Right lobe of liver (tissue), 6 donors: ENCODE data around the gene GSTA3. TPM values are rescaled to one million over a fixed set of nuclear protein-coding genes. Genes with fewer than 3 reads are reported as not detected.

Source experiments
- ATAC-seq, 4 donors: fragments of 200-7000 bp; cut with Tn5 transposase; one replicate each; pipeline ENCODE4 v1.9.1; 2020; ENCODE audit warnings: mild to moderate bottlenecking in 4 of 4, moderate library complexity in 4 of 4
- DNase-seq, 3 donors: peaks; one replicate each; pipeline ENCODE4 v3.0.0-alpha.2; 2020
- H3K27ac ChIP-seq, 3 donors: fragments of 200-600 bp; one replicate each; pipeline ENCODE4 v1.8.0; 2022
- H3K27me3 ChIP-seq, 2 donors: fragments of 200-600 bp; one replicate each; pipeline ENCODE4 v1.8.0; 2022
- H3K36me3 ChIP-seq, 4 donors: fragments of 200-600 bp; sonication (generic) in 1 of 4; one replicate each; pipeline versions ENCODE4 v1.5.1 to v1.8.0; 2017 to 2022; ENCODE audit warnings: control low read depth in 1 of 4
- H3K4me1 ChIP-seq, 4 donors: fragments of 200-600 bp; sonication (generic) in 1 of 4; one replicate each; pipeline versions ENCODE4 v1.5.1 to v1.8.0; 2017 to 2022; ENCODE audit warnings: control low read depth in 1 of 4
- H3K4me3 ChIP-seq, 3 donors: fragments of 200-600 bp; one replicate each; pipeline ENCODE4 v1.8.0; 2022
- H3K9me3 ChIP-seq, 4 donors: fragments of 200-600 bp; sonication (generic) in 1 of 4; one replicate each; pipeline versions ENCODE4 v1.5.1 to v1.8.0; 2017 to 2022; ENCODE audit warnings: control low read depth in 1 of 4
- POLR2A ChIP-seq: fragments of 450-650 bp; IDR thresholded peaks from one replicate; pipeline ENCODE4 v1.6.1; 2017; ENCODE audit warnings: antibody characterized with exemption, mild to moderate bottlenecking
- WGBS: methylation state at CpG from one replicate; pipeline ENCODE4 v1.1.6; 2018; ENCODE audit warnings: low coverage, low lambda C conversion rate; ENCODE audit not compliant: insufficient coverage; ENCODE audit errors: missing lambda C conversion rate; 5-methylcytosine and 5-hydroxymethylcytosine counted together
- intact Hi-C, 2 donors: fragments of 100-400 bp; cut with DNase I; formaldehyde crosslinking; loops; one replicate each; pipeline versions ENCODE4 v1.11.2 to v1.14.1; 2022
- total RNA-seq, 6 experiments: library from RNA; depleted of rRNA in 2 of 6; stranded (reverse); fragments of >200 nt in 2 of 6; fragmentation: NEBNext Ultra II Directional in 3 of 6; extraction: Animal tissue kit (Norgen Biotek cat#: 25700) in 3 of 6; gene quantifications; one replicate each; pipeline versions ENCODE4 v1.1.0 to v1.2.4, GENCODE V29; 2016 to 2023
- TF ChIP-seq, protein P1 (sequence below), 4 donors: fragments of 200-600 bp in 3 of 4; fragments of 450-650 bp in 1 of 4; IDR thresholded peaks; one replicate each; pipeline versions ENCODE4 v1.5.1 to v1.8.0; 2016 to 2022; ENCODE audit warnings: antibody characterized with exemption in 4 of 4, mild to moderate bottlenecking in 2 of 4
- donor health status: DM: no; HTN: yes; CAD: no.
- donor health status: DM: no; HTN: no; CAD: no.
- donor health status: DM: no; HTN: no; CAD: no.
- donor health status: DM: no; HTN: yes; CAD: no.
- donor health status: DM: no; HTN: yes; CAD: no.

The GSTA3 gene
- total RNA-seq, 6 experiments from 2014 or later = not detected

DNA sequence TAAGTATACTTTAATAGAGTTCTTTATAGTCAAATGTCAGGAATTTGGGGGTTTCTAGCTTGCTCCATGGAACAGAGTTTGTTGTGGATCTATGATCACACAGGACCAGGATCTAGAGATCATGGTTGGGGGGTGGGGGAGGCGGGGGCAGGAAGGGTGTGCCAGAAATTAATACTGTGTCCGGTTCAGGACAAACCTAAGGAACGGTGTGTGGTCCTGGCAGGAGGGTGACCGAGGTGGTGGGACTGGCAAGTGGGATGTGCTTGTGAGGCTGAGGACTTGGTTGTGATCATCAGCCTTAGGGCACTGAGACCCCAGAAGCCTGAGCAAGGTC lies 27.9 kb downstream of the GSTA3 start:
- H3K4me1 ChIP-seq = no peaks in the 10 kb centered on the region
- TF ChIP-seq, protein P1, sequence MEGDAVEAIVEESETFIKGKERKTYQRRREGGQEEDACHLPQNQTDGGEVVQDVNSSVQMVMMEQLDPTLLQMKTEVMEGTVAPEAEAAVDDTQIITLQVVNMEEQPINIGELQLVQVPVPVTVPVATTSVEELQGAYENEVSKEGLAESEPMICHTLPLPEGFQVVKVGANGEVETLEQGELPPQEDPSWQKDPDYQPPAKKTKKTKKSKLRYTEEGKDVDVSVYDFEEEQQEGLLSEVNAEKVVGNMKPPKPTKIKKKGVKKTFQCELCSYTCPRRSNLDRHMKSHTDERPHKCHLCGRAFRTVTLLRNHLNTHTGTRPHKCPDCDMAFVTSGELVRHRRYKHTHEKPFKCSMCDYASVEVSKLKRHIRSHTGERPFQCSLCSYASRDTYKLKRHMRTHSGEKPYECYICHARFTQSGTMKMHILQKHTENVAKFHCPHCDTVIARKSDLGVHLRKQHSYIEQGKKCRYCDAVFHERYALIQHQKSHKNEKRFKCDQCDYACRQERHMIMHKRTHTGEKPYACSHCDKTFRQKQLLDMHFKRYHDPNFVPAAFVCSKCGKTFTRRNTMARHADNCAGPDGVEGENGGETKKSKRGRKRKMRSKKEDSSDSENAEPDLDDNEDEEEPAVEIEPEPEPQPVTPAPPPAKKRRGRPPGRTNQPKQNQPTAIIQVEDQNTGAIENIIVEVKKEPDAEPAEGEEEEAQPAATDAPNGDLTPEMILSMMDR (IDR thresholded peaks at IDR 0.05) = no peak
- TF ChIP-seq POLR2A = no peak

DNA sequence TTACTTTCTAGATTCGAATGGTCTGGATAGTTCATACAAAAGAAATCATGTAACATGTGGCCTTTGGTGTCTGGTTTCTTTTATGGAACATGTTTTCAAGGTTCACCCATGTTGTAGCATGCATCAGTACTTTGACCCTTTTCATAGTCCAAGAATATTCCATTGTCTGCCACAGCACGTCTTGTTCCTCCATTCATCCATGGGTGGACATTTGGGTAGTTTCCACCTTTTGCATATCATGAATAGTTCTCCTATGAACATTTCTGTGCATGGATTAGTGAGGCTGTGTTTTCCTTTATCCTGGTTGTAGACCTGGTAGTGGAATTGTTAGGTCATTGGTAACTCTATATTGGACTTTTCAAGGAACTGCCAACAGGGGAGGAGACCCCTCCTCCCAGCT lies 31.7 kb downstream of the GSTA3 start:
- intact Hi-C loops = no loop called here
- no peak for ATAC-seq
- TF ChIP-seq POLR2A = no peak
- TF ChIP-seq, protein P1 (IDR thresholded peaks at IDR 0.05) = no peak
- Histone ChIP-seq H3K27me3 (no peaks in the 10 kb centered on the region), H3K27ac (no peak overlapping the region), H3K4me1 (peaks cover 0 to 6% (median 0%) of the 10 kb centered on the region in 4 donors), H3K9me3 (no peaks in the 10 kb centered on the region), H3K4me3 (no peak overlapping the region), H3K36me3 (no peaks in the 10 kb centered on the region)
- 71% methylated on average over 2 of the region's 2 CpGs for WGBS
- no peak for DNase-seq

More for the DNA sequence above, 27.9 kb downstream of the GSTA3 start:
- DNase-seq (no peak), ATAC-seq (peak in 3 of 4 donors; percentile 16 to 53 (median 30))
- Histone ChIP-seq H3K27me3 (no peaks in the 10 kb centered on the region), H3K36me3 (no peaks in the 10 kb centered on the region), H3K4me3 (peak overlapping the region; percentile 43 to 63 (median 59)), H3K27ac (no peak overlapping the region), H3K9me3 (no peaks in the 10 kb centered on the region)
- intact Hi-C loops = loop anchor here in 1 of 2 donors (10.0 kb wide), 1 partner anchor 113 kb away; the partner anchor contains the start of gene GSTA4
- 10% methylated on average over 2 of the region's 4 CpGs for WGBS

DNA sequence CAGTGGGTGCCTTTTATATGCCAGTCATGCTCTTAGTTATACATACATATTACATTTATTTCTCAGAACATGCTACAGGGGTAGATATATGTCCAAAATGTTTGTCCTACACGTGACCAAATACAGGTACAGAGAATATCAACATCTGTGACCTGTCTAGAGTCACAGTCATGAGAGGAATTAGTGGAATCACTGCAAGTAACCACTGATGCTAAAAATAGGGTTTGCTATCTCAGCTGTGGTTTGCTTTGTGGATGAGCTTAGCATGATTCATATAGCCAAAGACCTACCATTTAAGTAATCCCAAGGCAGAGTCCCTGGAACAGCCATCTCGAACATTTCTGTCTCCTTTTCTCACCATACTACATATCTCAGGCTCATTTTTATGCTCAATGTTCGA lies 32.3 kb downstream of the GSTA3 start:
- Histone ChIP-seq H3K4me1 (peaks cover 0 to 6% (median 0%) of the 10 kb centered on the region in 4 donors), H3K27me3 (no peaks in the 10 kb centered on the region), H3K36me3 (no peaks in the 10 kb centered on the region), H3K27ac (no peak overlapping the region), H3K9me3 (no peaks in the 10 kb centered on the region), H3K4me3 (no peak overlapping the region)
- no peak for DNase-seq
- 64% methylated on average over 3 of the region's 3 CpGs for WGBS
- TF ChIP-seq, protein P1 (IDR thresholded peaks at IDR 0.05) = no peak
- no peak for TF ChIP-seq POLR2A
- ATAC-seq = no peak
- intact Hi-C loops = no loop called here

DNA sequence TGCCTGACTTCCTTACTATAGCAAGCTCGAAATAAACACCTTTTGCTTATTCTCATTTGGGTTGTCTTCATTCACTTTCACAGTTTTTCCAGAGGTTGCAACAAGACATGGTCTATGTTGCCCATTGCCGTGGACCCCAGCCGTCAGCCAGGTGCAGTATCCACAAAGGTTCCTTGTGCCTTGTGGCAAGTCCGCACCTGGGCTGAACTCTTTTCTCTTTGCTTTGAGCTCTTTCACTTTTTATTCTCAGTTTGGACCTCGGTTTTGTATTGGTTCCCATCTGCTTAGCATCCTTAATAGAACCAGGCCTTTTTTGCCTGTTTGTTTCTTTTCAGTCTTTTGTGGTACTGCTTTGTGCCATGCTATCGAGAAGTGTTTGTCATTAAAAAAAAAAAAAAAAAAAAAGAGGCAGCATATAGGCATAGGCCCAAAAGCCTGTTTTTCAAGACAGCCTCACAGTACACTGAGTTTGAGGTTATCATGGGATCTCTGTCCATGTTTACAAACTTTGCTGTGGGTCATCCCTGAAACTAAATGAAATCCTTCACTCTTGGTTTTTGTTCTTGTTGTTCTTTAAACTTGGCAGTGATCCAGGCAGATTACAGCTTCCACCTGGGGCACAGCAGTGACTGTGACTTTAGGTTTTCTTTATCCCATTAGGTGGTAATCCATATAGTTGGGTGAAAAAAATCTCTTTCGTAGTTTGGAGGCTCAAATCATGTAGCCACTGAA lies 33.3 kb downstream of the GSTA3 start:
- Histone ChIP-seq H3K36me3 (no peaks in the 10 kb centered on the region), H3K9me3 (no peaks in the 10 kb centered on the region), H3K4me3 (no peak overlapping the region), H3K27ac (no peak overlapping the region), H3K27me3 (no peaks in the 10 kb centered on the region), H3K4me1 (peaks cover 0 to 6% (median 0%) of the 10 kb centered on the region in 4 donors)
- intact Hi-C loops = no loop called here
- TF ChIP-seq, protein P1 (IDR thresholded peaks at IDR 0.05) = no peak
- no peak for DNase-seq
- ATAC-seq = peak in 2 of 4 donors; percentile 22 to 80
- WGBS = 90% methylated on average over 7 of the region's 7 CpGs
